PC-9 (cell line): Measurements from ENCODE around the gene CTSW.

Experiments
- EZH2 ChIP-seq: fragments of 200-600 bp; sonication (generic); IDR thresholded peaks from 2 replicates; pipeline ENCODE4 v1.8.0; 2017; ENCODE audit warnings: antibody characterized with exemption, low read depth
- TF ChIP-seq, protein P1 (sequence below): fragments of 200-600 bp; sonication (generic); conservative IDR thresholded peaks from 2 replicates; pipeline ENCODE4 v1.6.1; 2017; ENCODE audit warnings: mixed run types, antibody characterized with exemption, mild to moderate bottlenecking, moderate library complexity

DNA sequence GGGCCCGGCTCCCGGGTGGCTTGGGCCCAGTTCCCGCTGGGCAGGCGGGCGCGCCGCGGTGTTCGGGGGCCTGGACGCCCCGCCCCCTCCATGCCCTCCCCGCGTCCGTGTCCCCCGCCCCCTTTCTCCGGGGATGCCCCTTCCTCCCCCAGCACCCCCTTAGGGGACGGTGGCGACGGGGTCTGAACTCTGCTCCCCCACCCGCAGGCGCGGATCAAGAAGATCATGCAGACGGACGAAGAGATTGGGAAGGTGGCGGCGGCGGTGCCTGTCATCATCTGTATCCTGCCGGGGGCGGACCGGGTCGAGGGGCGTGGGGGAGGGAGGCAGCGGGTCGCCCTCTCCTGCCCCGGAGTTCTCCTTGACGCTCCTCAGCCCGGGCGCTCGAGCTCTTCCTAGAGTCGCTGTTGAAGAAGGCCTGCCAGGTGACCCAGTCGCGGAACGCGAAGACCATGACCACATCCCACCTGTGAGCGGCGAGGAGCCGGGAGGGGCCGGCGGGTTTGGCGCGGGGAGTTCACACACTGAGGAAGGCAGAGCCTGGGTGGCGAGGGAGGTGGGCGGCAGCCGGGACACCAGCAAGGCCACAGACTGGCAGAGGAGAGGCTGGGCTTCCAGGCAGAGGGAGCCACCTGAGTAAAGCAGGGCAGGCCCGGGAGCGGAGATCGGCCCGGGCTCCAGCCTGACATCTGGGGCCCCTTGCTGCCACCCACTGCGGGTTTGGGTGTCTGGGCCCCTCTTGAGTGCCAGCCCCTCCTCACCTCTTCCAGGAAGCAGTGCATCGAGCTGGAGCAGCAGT lies 40.1 kb downstream of the CTSW start:
- TF ChIP-seq, protein P1, sequence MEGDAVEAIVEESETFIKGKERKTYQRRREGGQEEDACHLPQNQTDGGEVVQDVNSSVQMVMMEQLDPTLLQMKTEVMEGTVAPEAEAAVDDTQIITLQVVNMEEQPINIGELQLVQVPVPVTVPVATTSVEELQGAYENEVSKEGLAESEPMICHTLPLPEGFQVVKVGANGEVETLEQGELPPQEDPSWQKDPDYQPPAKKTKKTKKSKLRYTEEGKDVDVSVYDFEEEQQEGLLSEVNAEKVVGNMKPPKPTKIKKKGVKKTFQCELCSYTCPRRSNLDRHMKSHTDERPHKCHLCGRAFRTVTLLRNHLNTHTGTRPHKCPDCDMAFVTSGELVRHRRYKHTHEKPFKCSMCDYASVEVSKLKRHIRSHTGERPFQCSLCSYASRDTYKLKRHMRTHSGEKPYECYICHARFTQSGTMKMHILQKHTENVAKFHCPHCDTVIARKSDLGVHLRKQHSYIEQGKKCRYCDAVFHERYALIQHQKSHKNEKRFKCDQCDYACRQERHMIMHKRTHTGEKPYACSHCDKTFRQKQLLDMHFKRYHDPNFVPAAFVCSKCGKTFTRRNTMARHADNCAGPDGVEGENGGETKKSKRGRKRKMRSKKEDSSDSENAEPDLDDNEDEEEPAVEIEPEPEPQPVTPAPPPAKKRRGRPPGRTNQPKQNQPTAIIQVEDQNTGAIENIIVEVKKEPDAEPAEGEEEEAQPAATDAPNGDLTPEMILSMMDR, result no peak
- no peak for TF ChIP-seq EZH2
